SK-N-SH treated with all-trans-retinoic acid at 6 μM for 48 hours (cell line): ENCODE data around the gene PLCL2.

Experiments used
- ARNTL ChIP-seq: fragments of 450-650 bp; formaldehyde crosslinking; IDR thresholded peaks from 2 replicates; pipeline ENCODE4 v1.5.0; 2020; ENCODE audit warnings: low read depth, mild to moderate bottlenecking, moderate library complexity, borderline replicate concordance
- CSDC2 ChIP-seq: fragments of 250-450 bp; sonication (Bioruptor Pico); IDR thresholded peaks from 2 replicates; pipeline ENCODE4 v1.5.0; 2020; ENCODE audit warnings: mild to moderate bottlenecking, moderate library complexity
- GLIS3 ChIP-seq: fragments of 250-450 bp; sonication (Bioruptor Pico); IDR thresholded peaks from 2 replicates; pipeline ENCODE4 v1.5.0; 2020; ENCODE audit warnings: mild to moderate bottlenecking, moderate library complexity
- RARB ChIP-seq: fragments of 250-450 bp; sonication (Bioruptor Pico); IDR thresholded peaks from 2 replicates; pipeline ENCODE4 v1.8.0; 2021; ENCODE audit warnings: mild to moderate bottlenecking, moderate library complexity
- SNAI2 ChIP-seq: fragments of 250-450 bp; sonication (Bioruptor Pico); IDR thresholded peaks from 2 replicates; pipeline ENCODE4 v1.5.0; 2020; ENCODE audit warnings: mild to moderate bottlenecking, moderate library complexity
- TCF4 ChIP-seq: fragments of 250-450 bp; sonication (Bioruptor Pico); IDR thresholded peaks from 2 replicates; pipeline ENCODE4 v1.8.0; 2021; ENCODE audit warnings: mild to moderate bottlenecking, moderate library complexity, borderline replicate concordance
- ZFP30 ChIP-seq: fragments of 450-650 bp; formaldehyde crosslinking; IDR thresholded peaks from 2 replicates; pipeline ENCODE4 v1.5.0; 2022; ENCODE audit warnings: mild to moderate bottlenecking, moderate library complexity
- ZNF565 ChIP-seq: fragments of 450-650 bp; formaldehyde crosslinking; conservative IDR thresholded peaks from 2 replicates; pipeline ENCODE4 v1.5.0; 2020; ENCODE audit warnings: low read depth, mild to moderate bottlenecking, moderate library complexity
- ZNF8 ChIP-seq: fragments of 450-650 bp; formaldehyde crosslinking; IDR thresholded peaks from 2 replicates; pipeline ENCODE4 v1.5.0; 2020; ENCODE audit warnings: mild to moderate bottlenecking, moderate library complexity
- TF ChIP-seq, protein P1 (sequence below): fragments of 250-450 bp; sonication (Bioruptor Pico); IDR thresholded peaks from 2 replicates; pipeline ENCODE4 v1.5.1; 2020; ENCODE audit warnings: low read depth, mild to moderate bottlenecking, moderate library complexity
- TF ChIP-seq, protein P2 (sequence below): fragments of 250-450 bp; sonication (Bioruptor Pico); IDR thresholded peaks from 2 replicates; pipeline ENCODE4 v1.8.0; 2021; ENCODE audit warnings: low read depth, mild to moderate bottlenecking, moderate library complexity, borderline replicate concordance
- TF ChIP-seq, protein P3 (sequence below): fragments of 250-450 bp; sonication (Bioruptor Pico); IDR thresholded peaks from 2 replicates; pipeline ENCODE4 v1.5.1; 2021; ENCODE audit warnings: mild to moderate bottlenecking, moderate library complexity
- TF ChIP-seq, protein P4 (sequence below): fragments of 250-450 bp; sonication (Bioruptor Pico); IDR thresholded peaks from 2 replicates; pipeline ENCODE4 v1.8.0; 2020; ENCODE audit warnings: mild to moderate bottlenecking, moderate library complexity, borderline replicate concordance
- TF ChIP-seq, protein P5 (sequence below): fragments of 250-450 bp; sonication (Bioruptor Pico); IDR thresholded peaks from 2 replicates; pipeline ENCODE4 v1.5.0; 2020; ENCODE audit warnings: mild to moderate bottlenecking, moderate library complexity

DNA sequence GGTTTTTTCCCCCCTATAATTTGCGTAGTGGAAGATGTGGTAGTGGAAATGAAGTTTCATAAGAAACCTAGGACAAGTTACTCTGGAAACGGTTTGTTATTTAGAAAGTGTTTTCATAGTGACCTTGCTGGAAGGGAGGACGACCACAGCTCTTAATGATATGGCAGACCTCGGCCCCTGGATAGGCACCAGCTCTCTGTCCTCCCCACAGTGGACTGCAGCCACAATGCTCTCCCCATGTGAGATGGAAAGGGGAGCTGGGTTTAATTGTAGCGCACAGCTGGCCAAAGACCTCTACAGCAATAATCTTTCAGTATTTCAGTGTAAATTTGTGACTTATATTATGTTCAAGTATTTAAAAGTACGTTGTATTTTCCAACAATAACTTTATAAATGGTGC is 151.2 kb downstream of the PLCL2 start:
- TF ChIP-seq ARNTL (CRISPR knock-in tag): no peak
- no peak for TF ChIP-seq SNAI2
- TF ChIP-seq, protein P1, sequence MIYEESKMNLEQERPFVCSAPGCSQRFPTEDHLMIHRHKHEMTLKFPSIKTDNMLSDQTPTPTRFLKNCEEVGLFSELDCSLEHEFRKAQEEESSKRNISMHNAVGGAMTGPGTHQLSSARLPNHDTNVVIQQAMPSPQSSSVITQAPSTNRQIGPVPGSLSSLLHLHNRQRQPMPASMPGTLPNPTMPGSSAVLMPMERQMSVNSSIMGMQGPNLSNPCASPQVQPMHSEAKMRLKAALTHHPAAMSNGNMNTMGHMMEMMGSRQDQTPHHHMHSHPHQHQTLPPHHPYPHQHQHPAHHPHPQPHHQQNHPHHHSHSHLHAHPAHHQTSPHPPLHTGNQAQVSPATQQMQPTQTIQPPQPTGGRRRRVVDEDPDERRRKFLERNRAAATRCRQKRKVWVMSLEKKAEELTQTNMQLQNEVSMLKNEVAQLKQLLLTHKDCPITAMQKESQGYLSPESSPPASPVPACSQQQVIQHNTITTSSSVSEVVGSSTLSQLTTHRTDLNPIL (CRISPR knock-in tag): no peak
- TF ChIP-seq, protein P2, sequence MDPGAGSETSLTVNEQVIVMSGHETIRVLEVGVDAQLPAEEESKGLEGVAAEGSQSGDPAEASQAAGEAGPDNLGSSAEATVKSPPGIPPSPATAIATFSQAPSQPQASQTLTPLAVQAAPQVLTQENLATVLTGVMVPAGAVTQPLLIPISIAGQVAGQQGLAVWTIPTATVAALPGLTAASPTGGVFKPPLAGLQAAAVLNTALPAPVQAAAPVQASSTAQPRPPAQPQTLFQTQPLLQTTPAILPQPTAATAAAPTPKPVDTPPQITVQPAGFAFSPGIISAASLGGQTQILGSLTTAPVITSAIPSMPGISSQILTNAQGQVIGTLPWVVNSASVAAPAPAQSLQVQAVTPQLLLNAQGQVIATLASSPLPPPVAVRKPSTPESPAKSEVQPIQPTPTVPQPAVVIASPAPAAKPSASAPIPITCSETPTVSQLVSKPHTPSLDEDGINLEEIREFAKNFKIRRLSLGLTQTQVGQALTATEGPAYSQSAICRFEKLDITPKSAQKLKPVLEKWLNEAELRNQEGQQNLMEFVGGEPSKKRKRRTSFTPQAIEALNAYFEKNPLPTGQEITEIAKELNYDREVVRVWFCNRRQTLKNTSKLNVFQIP (CRISPR knock-in tag): no peak
- TF ChIP-seq, protein P3, sequence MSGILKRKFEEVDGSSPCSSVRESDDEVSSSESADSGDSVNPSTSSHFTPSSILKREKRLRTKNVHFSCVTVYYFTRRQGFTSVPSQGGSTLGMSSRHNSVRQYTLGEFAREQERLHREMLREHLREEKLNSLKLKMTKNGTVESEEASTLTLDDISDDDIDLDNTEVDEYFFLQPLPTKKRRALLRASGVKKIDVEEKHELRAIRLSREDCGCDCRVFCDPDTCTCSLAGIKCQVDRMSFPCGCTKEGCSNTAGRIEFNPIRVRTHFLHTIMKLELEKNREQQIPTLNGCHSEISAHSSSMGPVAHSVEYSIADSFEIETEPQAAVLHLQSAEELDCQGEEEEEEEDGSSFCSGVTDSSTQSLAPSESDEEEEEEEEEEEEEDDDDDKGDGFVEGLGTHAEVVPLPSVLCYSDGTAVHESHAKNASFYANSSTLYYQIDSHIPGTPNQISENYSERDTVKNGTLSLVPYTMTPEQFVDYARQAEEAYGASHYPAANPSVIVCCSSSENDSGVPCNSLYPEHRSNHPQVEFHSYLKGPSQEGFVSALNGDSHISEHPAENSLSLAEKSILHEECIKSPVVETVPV (CRISPR knock-in tag): no peak
- TF ChIP-seq ZNF8 (CRISPR knock-in tag): no peak
- no peak for TF ChIP-seq ZFP30
- no peak for TF ChIP-seq ZNF565 (CRISPR knock-in tag)
- TF ChIP-seq TCF4 (CRISPR knock-in tag): no peak
- TF ChIP-seq, protein P4, sequence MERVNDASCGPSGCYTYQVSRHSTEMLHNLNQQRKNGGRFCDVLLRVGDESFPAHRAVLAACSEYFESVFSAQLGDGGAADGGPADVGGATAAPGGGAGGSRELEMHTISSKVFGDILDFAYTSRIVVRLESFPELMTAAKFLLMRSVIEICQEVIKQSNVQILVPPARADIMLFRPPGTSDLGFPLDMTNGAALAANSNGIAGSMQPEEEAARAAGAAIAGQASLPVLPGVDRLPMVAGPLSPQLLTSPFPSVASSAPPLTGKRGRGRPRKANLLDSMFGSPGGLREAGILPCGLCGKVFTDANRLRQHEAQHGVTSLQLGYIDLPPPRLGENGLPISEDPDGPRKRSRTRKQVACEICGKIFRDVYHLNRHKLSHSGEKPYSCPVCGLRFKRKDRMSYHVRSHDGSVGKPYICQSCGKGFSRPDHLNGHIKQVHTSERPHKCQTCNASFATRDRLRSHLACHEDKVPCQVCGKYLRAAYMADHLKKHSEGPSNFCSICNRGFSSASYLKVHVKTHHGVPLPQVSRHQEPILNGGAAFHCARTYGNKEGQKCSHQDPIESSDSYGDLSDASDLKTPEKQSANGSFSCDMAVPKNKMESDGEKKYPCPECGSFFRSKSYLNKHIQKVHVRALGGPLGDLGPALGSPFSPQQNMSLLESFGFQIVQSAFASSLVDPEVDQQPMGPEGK: no peak
- TF ChIP-seq GLIS3 (CRISPR knock-in tag): no peak
- TF ChIP-seq, protein P5, sequence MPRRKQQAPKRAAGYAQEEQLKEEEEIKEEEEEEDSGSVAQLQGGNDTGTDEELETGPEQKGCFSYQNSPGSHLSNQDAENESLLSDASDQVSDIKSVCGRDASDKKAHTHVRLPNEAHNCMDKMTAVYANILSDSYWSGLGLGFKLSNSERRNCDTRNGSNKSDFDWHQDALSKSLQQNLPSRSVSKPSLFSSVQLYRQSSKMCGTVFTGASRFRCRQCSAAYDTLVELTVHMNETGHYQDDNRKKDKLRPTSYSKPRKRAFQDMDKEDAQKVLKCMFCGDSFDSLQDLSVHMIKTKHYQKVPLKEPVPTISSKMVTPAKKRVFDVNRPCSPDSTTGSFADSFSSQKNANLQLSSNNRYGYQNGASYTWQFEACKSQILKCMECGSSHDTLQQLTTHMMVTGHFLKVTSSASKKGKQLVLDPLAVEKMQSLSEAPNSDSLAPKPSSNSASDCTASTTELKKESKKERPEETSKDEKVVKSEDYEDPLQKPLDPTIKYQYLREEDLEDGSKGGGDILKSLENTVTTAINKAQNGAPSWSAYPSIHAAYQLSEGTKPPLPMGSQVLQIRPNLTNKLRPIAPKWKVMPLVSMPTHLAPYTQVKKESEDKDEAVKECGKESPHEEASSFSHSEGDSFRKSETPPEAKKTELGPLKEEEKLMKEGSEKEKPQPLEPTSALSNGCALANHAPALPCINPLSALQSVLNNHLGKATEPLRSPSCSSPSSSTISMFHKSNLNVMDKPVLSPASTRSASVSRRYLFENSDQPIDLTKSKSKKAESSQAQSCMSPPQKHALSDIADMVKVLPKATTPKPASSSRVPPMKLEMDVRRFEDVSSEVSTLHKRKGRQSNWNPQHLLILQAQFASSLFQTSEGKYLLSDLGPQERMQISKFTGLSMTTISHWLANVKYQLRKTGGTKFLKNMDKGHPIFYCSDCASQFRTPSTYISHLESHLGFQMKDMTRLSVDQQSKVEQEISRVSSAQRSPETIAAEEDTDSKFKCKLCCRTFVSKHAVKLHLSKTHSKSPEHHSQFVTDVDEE: no peak
- no peak for TF ChIP-seq CSDC2
- TF ChIP-seq RARB: no peak
